GM18508 (cell line): Measurements from ENCODE around the gene NCOA7.

Source experiments
- ATAC-seq: cut with Tn5 transposase; IDR thresholded peaks from one replicate; pipeline ENCODE4 v1.9.1; 2021; ENCODE audit warnings: moderate number of reproducible peaks; ENCODE audit not compliant: insufficient read depth, unreplicated experiment

The NCOA7 gene

DNA sequence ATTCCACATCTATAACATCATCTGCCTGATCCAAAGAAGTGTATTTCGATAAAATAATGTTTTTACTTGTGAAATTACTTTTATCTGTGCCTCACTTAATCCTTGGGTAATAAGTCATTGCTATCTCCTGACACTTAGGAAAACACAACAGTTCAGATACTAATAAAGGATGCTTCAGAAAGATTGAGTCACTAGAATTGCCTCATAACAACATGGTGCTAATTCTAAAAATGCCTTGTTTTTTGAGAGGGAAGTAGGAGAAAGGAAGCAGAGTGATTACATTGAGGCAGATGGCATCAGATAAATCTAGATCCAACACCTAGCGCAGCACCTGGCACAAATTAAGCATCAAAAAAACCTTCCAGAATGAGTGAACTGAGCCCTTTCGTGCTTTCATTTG, 69.0 kb downstream of the NCOA7 start:
- no peak for ATAC-seq

DNA sequence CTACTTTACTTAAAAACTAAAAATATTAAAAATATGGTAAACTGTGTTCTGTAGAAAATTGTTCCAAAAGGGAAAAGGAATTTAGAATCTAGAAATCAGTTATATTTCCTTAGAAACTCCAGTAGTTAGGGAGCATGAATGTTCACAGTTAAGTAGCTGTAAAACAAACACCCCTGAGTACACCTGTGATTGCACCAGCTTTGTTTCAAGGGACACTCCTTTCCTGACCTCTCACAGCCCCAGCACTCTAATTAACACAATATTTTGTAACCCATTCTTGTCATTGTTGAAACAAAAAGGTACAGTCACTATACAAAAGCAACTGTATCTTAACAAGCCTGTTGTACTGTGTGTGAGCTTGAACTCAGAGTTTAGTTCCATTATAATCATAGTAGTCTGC, 72.3 kb downstream of the NCOA7 start:
- no peak for ATAC-seq

DNA sequence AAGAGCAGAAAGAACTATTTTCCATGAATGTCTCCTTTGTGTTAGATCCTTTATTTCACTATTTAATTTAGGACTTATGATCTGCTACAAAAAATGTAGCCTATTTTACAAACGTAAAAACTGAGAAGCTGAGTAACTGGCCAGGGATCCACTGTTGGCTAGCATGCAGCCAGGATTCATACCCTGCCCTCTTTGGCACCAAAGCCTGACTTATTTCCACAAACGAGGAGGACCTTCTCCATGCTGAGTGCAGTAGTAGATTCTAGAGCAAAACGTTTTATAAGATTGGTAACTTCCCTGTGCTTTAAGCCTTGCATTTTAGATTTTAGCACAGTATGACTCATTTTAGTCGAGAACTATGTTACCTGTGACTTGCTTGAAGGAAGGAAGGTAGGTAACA, 74.3 kb downstream of the NCOA7 start:
- no peak for ATAC-seq

DNA sequence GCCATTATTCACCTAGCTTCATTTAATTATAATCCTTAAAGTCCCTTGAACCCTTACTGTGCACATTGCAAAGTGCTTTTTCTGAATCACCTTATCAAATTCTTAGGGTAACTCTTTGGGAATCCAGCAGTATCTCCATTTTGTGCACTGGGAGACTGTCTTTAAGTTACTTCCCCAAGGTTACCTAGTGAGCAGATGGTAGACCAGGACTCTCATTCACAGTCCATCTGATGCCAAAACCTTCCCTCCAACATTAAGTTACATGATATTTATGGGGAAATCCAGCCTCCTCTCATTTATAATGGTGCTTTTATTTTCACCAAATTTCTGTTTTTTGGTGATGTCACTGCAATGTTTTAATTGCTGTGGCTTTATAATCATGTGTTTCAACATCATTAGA, 75.7 kb downstream of the NCOA7 start:
- no peak for ATAC-seq

DNA sequence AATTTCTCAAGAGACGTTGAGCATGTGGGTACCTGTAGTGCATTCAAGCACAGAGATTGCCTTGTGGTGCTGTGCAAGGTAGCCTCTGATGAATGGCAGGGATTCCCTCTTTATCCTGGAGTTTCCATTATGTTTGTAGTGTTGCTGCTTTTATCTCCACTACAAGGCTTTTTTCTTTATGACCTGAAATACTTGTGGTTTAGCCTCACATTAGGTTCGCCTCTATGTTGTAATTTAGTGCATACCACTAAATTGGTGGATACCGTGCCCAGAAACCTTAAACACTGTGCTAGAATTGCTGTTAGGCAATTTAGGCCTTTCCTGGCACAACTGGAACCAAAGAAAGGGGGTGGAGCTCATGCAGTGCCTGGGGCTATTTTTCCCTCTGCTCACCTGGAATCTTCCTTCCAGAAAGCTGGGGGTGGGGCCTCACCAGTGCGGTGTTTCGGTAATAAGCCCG, 76.8 kb downstream of the NCOA7 start:
- ATAC-seq, result no peak

DNA sequence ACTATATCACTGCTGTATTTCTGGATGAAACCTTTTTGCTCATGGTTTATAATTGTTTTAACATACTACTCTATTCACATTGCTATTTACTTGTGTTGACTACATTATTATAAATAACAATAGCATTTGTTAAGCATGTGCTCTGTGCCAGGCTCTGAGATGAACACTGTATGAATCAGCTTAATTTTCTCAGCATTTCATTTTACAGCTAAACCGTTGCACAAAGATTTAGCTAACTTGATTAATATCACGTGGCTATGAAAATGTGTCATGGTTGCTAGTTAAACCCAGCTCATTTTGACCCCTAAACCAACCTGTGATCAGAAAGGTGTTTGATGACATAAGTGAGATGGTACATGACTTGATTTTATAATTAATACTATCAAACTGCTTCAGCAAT, 77.5 kb downstream of the NCOA7 start:
- ATAC-seq, result no peak

DNA sequence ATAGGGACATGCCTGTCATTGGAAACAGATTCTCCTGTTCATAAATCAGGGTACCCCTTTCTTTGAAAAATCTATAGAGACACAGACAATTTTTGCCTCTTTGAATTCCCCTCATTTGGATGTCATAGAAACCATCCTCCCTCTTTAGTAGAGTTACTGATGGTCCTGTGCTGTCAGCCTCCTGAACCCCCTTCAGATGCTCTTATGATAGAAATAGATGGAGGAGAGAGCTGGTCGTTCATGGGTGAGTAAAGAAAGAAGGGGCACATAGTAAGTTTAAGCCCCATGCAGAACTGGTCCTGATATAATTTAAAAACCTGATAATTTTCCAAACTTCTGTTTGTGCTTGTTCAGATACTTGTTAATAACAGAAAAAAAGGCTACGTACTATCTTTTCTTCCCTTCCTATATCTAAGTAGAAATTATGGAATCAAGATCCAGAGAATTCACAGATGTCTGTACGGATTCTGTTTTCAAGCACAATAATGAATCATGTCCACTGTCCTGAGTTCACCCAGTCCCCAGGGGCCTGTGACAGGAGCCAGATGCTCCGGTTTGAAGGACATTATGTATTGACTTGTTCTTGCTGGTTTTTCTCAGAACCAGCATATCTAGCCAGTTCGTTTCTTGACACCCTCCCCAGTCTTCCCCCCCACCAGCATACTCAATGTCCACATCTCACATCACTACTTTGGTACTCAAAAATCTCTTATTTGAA, 78.1 kb downstream of the NCOA7 start:
- ATAC-seq, result no peak

DNA sequence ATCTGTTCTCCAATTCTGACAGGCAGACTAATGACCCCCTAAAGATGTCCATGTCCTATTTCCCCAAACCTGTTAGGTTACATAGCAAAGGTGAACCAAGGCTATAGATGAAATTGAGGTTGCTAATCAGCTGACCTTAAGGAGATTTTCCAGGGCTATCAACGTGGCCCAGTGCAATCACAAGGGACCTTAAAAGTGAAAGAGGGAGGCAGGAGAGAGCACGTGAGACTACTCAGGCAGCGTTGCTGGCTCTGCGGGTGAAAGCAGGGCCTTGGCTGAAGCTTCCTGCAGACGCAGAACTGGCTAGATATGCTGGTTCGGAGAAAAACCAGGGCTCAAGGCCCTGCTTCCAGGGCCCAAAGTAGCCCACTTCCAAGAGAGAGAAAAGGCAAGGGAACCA, 78.7 kb downstream of the NCOA7 start:
- no peak for ATAC-seq

DNA sequence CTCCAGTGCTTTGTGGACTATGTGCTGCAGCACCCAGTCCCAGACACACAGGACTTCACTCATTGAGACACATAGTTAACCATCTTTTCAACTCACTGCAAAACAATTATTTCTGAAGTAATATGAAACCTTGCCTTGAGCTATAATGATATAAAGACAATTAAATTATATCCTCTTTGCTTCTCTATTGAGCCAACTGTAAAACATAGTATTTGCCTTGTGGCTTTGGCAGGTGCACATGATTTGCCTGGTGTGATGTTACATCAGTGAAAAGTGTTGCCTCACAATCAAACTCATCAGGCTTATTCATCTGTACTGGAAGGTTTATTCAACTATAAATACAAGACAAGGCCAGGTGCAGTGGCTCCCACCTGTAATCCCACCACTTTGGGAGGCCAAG, 80.6 kb downstream of the NCOA7 start:
- ATAC-seq, result no peak

DNA sequence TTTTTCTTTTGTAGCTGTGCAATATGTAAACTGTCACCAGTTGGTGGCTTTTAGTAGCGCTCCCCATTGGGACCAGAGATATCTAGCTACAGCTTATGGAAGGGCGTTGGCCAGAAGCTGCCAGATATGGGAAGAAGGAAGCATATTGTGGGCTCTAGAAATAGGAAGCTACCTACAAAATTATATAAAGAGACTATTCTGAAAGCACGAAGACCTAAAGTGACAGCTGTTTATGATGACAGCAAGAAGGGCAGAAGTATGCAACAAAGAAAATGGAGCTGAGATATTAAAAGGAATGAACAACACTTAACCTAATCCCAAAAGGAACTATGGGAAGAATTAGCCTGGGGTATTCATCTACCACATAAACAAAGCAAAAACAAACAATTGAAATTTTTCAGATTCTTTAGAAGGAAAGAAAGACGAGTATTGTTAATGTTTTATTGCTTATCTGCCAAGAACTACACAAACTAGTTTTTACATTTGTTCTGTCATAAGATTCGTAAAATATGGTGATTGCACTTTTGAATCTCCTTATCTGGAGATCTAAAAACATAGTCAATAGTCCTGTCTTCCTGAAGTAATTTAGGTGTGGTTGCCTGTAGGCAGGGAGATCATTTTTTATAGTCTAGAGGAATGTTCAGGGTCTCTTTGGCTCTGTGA, 81.6 kb downstream of the NCOA7 start:
- ATAC-seq, result no peak

DNA sequence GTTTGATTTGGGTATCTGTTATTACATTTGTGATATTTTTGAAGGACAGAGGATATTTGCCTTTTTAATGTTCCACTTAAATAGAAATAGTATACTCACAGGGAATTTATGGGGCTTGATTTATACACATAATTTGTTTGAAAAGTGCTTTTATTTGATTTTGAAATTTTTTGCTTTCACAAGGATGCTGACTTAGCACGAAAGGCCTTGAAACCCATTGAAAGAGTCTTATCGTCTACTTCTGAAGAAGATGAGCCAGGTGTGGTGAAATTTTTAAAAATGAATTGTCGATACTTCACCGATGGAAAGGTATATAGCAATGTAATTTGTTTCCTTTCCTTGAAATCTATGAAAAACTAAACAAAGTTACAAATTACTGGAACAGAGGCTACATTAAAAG, 91.5 kb downstream of the NCOA7 start:
- no peak for ATAC-seq

DNA sequence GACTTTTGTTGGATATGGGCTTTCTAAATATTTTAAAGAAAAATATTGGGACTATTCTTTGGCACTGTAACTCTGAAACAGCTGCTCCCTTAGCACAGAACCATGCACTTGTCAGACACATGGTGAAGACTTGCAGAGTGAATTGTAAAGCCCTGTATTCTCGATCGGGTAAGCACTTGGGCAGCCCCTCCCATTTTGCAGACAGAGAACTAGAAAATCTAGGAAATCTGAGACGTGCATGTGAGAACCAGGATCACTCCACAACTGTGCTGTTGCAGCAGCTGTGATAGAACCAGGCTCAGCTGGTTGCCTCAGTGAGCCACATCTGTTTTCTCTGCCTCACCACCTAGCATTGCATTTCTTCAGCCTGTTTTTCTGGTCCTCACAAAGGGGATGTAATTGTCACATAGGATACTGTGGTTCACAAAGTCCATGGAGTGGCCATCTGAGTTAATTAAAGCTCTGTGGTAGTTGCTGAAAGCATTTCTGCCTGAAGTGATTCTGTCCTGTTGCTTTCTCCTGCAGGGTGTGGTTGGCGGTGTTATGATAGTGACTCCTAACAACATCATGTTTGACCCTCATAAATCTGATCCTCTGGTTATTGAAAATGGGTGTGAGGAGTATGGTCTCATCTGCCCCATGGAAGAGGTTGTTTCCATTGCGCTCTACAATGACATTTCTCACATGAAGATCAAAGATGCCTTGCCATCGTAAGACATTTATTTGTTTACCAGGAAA, 94.0 kb downstream of the NCOA7 start:
- ATAC-seq, result no peak

DNA sequence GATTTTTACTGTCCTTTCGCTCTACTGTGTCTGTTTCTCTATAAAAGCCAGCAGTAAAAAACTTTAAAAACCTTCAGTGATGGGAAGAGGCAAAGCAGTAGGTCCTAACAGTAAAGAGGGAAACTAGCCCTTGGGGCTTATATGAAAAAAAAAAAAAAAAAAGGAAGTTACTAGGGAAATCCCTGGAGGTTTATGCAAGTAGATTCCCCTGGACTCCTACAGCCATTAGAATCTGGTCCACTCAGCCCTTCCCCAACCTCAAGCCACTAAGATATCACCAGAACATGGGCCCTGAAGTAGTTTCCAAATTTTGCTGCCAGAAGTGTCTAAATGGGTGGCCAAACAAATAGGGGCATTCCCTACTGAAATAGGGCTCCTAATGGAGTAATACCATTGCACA, 95.3 kb downstream of the NCOA7 start:
- ATAC-seq, result no peak

DNA sequence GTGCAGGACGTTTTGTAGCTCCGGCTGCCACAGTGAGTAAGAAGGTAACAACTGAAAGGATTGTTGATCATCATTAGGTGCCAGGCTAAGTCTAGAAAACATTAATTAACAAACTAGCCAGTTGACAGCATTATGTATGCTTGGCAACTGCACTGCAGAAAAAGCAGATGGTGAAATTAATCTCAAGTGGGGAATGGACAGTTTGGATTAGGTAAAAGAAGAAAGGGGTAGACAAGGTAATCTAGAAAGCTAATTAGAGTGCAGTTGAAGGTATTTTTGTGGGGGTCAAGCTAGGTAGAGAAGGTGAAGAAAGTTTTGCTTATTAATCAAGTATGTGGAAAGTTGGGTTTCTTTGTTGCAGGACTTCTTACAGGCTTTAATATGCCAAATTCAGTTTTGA, 96.2 kb downstream of the NCOA7 start:
- no peak for ATAC-seq

DNA sequence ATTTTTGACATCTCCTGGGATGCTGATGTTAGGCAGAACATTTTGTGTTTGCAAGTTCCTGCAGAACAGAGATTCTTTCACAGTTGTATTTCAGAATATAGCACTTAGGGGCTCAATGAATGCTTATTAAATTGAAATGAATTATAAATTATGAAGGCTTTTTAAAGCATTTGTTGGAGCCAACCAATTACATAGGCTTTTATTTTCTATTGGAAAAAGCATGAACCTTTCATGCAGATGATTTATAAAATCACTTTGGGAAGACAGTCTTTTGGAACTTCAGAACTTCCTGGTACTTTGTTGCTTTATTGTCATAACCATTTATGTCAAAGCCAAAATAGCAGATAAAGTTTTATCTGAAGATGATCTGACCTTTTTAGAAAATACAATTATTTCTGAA, 96.6 kb downstream of the NCOA7 start:
- ATAC-seq, result no peak

DNA sequence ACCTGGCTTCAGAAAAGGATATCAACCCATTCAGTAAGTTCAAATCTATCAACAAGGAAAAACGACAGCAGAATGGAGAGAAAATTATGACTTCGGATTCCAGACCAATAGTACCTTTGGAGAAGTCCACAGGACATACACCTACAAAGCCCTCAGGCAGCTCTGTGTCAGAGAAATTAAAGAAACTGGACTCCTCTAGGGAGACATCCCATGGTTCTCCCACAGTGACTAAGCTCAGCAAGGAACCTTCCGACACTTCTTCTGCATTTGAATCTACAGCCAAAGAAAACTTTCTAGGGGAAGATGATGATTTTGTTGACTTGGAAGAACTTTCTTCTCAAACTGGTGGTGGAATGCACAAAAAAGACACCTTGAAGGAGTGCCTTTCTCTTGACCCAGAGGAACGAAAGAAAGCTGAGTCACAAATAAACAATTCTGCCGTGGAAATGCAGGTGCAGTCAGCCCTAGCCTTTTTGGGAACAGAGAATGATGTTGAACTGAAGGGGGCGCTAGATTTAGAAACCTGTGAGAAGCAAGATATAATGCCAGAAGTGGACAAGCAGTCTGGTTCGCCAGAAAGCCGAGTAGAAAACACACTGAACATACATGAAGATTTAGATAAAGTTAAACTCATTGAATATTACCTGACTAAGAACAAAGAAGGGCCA, 98.4 kb downstream of the NCOA7 start:
- ATAC-seq, result no peak

DNA sequence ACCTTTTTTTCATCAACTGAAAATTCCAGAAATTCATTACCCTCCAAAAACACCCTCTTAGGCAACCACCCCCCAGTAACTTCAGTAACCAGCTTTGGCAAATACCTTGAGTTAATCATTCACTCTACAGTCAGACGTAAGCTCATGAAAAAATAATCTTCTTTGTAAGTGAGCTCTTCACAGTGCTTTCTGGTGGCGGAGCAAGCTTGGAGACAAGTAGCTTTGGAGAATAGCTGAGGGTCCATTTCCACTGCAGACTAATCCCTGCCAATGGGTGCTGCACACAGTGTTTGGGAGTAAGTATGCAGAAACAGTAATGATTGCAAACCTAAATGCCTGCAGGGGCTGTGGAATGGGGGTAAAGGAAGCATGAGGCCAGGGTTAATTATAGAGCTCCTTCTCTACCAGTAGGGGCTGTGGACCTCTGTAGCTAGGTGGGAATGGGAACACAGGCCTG, 109.0 kb downstream of the NCOA7 start:
- no peak for ATAC-seq

DNA sequence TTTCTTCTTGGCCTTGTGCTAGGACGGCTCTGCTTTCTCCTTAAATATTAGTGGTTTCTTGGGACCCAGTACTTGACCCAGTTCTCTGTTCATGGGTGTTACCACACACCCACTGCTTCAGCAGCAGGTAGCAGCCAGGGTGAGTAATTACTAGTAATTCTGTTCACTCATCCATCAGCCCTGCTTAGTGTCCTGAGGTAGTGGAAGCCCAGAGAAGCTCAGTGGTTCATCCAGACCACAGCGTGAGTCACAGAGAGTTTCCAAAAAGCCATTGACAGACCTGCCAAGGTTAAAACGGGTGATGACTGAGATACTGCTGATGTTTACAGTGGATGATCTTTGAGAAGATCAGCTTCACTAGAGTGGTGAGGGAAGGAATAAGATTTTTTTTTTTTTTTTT, 114.1 kb downstream of the NCOA7 start:
- ATAC-seq, result peak; percentile 76

DNA sequence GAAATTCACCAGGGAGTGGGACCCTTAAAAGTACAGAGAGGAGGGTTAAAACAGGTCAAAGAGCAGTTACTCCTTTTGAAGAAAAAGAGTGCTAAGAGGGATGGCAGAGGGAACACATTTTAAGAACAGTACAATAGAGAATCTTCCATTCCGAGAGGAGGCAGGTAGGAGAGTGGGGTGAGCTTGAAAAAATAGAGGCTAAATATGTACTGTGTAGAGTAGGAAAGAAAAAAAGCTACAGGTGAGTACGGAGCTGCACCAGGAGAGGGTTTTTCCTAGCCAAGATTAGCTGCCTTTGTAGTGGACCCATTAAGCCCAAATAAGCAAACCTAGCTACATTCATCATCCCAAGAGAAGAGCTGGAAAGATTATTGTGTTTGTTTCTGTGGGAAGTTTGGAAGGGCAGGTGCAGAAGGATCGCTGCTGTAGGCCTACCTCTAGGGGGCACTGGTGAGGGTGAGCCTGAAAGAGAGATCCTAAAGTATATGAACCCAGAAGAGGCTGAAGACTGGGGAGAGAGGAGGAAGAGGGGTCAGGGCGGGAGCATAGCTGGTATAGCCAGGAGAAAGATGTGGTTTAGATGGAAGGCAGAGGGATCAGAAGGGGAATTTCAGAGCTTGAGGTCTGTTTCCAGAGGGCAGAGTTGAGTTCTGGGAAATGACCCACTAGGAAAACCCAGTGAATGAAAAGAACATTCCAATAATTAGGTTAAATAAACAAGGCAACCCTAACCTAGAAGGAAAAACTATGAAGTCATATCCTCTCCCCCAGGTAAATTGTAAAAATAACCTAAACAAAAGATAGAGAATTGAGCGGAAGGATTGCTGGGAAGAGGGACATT, 115.6 kb downstream of the NCOA7 start:
- no peak for ATAC-seq

DNA sequence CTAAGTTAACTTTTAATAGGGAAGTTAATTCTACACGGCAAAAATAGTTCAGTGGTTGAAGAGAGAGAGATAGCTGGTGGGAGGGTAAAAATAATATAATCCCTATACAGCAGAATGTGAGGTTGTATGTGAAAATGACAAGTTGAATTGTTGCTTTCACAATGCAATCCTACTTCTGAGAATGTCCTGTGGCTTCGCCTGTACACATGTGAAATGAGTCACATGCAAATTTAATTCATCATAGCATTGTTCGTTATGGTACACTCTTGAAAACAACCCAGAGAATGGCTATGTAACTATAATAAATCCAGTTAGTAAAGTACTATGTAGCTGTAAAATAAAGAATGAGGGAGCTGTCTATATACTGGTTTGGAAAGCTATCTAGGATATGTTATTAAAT, 119.8 kb downstream of the NCOA7 start:
- peak; percentile 99 for ATAC-seq
